Peyer's patch (tissue), 4 donors: ENCODE results near the gene FOXL3. TPM values are rescaled to one million over a fixed set of nuclear protein-coding genes. Genes with fewer than 3 reads are reported as not detected.

Source experiments
- DNase-seq, 3 donors: peaks; one replicate each; pipeline ENCODE4 v3.0.0-alpha.2; 2017 to 2019
- H3K27ac ChIP-seq, 4 donors: fragments of 200-600 bp; sonication (generic); one replicate each; pipeline ENCODE4 v1.5.1; 2016 to 2019
- H3K27me3 ChIP-seq, 2 donors: fragments of 200-600 bp; sonication (generic); one replicate each; pipeline ENCODE4 v1.5.1; 2019
- H3K36me3 ChIP-seq, 3 donors: fragments of 200-600 bp; sonication (generic); one replicate each; pipeline ENCODE4 v1.5.1; 2016 to 2019
- H3K4me1 ChIP-seq, 4 donors: fragments of 200-600 bp; sonication (generic); one replicate each; pipeline ENCODE4 v1.5.1; 2016 to 2019
- H3K4me3 ChIP-seq, 4 donors: fragments of 200-600 bp; sonication (generic); 1 replicate in 3 of 4; 2 replicates in 1 of 4; pipeline ENCODE4 v1.5.1; 2016 to 2019; ENCODE audit warnings: mild to moderate bottlenecking in 1 of 4
- H3K9me3 ChIP-seq, 4 donors: fragments of 200-600 bp; sonication (generic); one replicate each; pipeline ENCODE4 v1.5.1; 2016 to 2019; ENCODE audit warnings: mild to moderate bottlenecking in 1 of 4
- POLR2A ChIP-seq, 2 donors: fragments of 450-650 bp; IDR thresholded peaks; one replicate each; pipeline ENCODE4 v1.5.1; 2017; ENCODE audit warnings: antibody characterized with exemption in 2 of 2, mild to moderate bottlenecking in 2 of 2, moderate library complexity in 2 of 2
- total RNA-seq, 4 donors: library from RNA; depleted of rRNA; stranded (reverse); fragments of >200 nt; gene quantifications; one replicate each; pipeline ENCODE4 v1.1.0, GENCODE V29; 2016
- TF ChIP-seq, protein P1 (sequence below), 6 experiments: fragments of 450-650 bp in 4 of 6; fragments of 200-600 bp in 2 of 6; sonication (generic) in 1 of 6; IDR thresholded peaks; one replicate each; pipeline ENCODE4 v1.5.1; 2017 to 2019; ENCODE audit warnings: antibody characterized with exemption in 6 of 6, mild to moderate bottlenecking in 3 of 6, moderate library complexity in 1 of 6

The FOXL3 gene
- total RNA-seq, 4 donors from 2014 or later = not detected

DNA sequence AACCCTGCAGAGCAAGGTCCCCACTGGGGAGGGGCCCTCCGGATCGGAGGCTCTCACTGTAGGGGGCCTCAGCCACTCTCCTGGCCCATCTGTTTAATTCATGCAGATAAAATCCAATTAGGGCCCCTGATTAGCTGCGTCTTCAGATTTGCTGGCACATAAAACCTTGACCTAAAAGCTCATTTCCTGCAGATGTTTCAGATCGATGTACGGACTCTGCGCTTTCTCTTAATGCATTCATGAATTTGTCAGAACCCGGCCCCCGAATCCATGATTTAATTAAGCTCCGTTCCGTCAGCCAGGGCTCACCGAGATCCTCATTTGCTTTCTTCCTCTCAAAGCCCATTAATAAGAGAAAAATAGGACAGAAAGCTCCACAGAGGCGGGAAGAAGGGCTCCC is 40.0 kb upstream of the FOXL3 start:
- Histone ChIP-seq H3K4me1 (no peaks in the 10 kb centered on the region), H3K27me3 (no peaks in the 10 kb centered on the region), H3K4me3 (no peak overlapping the region), H3K36me3 (peaks cover 0 to 79% (median 0%) of the 10 kb centered on the region in 3 donors), H3K27ac (no peak overlapping the region), H3K9me3 (no peaks in the 10 kb centered on the region)
- TF ChIP-seq, protein P1, sequence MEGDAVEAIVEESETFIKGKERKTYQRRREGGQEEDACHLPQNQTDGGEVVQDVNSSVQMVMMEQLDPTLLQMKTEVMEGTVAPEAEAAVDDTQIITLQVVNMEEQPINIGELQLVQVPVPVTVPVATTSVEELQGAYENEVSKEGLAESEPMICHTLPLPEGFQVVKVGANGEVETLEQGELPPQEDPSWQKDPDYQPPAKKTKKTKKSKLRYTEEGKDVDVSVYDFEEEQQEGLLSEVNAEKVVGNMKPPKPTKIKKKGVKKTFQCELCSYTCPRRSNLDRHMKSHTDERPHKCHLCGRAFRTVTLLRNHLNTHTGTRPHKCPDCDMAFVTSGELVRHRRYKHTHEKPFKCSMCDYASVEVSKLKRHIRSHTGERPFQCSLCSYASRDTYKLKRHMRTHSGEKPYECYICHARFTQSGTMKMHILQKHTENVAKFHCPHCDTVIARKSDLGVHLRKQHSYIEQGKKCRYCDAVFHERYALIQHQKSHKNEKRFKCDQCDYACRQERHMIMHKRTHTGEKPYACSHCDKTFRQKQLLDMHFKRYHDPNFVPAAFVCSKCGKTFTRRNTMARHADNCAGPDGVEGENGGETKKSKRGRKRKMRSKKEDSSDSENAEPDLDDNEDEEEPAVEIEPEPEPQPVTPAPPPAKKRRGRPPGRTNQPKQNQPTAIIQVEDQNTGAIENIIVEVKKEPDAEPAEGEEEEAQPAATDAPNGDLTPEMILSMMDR (IDR thresholded peaks at IDR 0.05) = no peak
- TF ChIP-seq POLR2A (IDR thresholded peaks at IDR 0.05) = no peak
- no peak for DNase-seq

DNA sequence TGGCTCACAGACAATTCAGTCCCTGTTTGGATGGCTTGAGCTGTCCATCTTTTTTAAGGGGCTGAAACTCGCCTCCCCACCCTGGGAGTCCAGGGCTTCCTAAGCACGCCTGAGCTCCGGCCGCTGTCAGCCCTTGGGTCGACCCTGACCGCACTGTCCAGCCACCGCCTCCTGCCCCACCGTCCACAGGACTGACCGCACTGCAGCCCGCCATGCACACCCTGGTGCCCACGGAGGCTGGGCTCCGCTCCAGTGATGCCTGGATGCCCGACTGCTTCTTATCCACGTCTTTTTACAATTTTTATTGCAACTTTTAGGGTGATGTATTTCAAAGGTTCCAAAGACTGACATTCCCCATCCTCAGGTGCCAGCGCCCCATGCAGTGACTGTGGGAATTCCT is 39.4 kb upstream of the FOXL3 start:
- no peak overlapping the region for H3K4me3 ChIP-seq
- TF ChIP-seq, protein P1 (IDR thresholded peaks at IDR 0.05) = no peak
- no peak for TF ChIP-seq POLR2A (IDR thresholded peaks at IDR 0.05)
- DNase-seq = no peak
- H3K27ac ChIP-seq = no peak overlapping the region
- no peaks in the 10 kb centered on the region for H3K4me1 ChIP-seq
- H3K9me3 ChIP-seq = no peaks in the 10 kb centered on the region
- H3K27me3 ChIP-seq = no peaks in the 10 kb centered on the region
- peaks cover 0 to 80% (median 0%) of the 10 kb centered on the region in 3 donors for H3K36me3 ChIP-seq

GRCh38 chr7:251005-251404 is 39.0 kb upstream of the FOXL3 start:
- no peak overlapping the region for H3K27ac ChIP-seq
- H3K36me3 ChIP-seq = peaks cover 0 to 84% (median 0%) of the 10 kb centered on the region in 3 donors
- no peak overlapping the region for H3K4me3 ChIP-seq
- H3K9me3 ChIP-seq = no peaks in the 10 kb centered on the region
- TF ChIP-seq, protein P1 (IDR thresholded peaks at IDR 0.05) = no peak
- TF ChIP-seq POLR2A (IDR thresholded peaks at IDR 0.05) = no peak
- no peaks in the 10 kb centered on the region for H3K4me1 ChIP-seq
- no peak for DNase-seq
- H3K27me3 ChIP-seq = no peaks in the 10 kb centered on the region

GRCh38 chr7:251446-252175 is 38.4 kb upstream of the FOXL3 start:
- Histone ChIP-seq H3K4me1 (no peaks in the 10 kb centered on the region), H3K27ac (no peak overlapping the region), H3K9me3 (no peaks in the 10 kb centered on the region), H3K4me3 (no peak overlapping the region), H3K27me3 (no peaks in the 10 kb centered on the region), H3K36me3 (peaks cover 0 to 84% (median 0%) of the 10 kb centered on the region in 3 donors)
- no peak for DNase-seq
- TF ChIP-seq POLR2A (IDR thresholded peaks at IDR 0.05) = no peak
- TF ChIP-seq, protein P1 (IDR thresholded peaks at IDR 0.05) = no peak

DNA sequence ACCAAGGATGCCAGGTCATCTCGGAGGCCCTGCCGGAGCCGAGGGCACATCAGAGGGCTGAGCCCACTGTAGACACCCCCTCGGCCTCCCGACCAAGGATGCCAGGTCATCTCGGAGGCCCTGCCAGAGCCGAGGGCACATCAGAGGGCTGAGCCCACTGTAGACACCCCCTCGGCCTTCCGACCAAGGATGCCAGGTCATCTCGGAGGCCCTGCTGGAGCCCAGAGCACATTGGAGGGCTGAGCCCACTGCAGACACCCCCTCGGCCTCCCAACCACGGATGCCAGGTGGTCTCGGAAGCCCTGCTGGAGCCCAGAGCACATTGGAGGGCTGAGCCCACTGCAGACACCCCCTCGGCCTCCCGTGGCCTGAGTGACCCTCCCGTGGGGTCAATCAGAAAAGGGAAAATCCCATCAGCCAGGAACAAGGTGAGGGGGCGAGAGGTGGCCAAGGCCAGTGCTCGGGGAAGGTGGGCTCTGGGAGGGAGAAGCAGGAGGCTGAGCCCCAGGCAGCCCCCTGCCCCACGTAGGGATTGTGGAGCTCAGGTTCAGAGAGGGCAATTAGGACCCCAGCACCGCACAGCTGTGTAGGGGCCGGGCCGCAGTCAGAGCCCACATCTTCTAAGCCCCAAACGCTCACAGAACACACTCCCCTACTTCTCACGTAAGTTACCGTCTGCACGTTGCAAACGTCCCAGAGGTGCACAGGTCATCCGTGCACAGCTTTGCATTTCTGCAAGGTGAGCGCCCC is 37.6 kb upstream of the FOXL3 start:
- DNase-seq = no peak
- Histone ChIP-seq H3K36me3 (peaks cover 0 to 84% (median 0%) of the 10 kb centered on the region in 3 donors), H3K27ac (no peak overlapping the region), H3K27me3 (no peaks in the 10 kb centered on the region), H3K9me3 (no peaks in the 10 kb centered on the region), H3K4me1 (no peaks in the 10 kb centered on the region), H3K4me3 (no peak overlapping the region)
- TF ChIP-seq, protein P1 (IDR thresholded peaks at IDR 0.05) = no peak
- no peak for TF ChIP-seq POLR2A (IDR thresholded peaks at IDR 0.05)
